Measurements from ENCODE around the gene LRMDA.

LRMDA gene

DNA sequence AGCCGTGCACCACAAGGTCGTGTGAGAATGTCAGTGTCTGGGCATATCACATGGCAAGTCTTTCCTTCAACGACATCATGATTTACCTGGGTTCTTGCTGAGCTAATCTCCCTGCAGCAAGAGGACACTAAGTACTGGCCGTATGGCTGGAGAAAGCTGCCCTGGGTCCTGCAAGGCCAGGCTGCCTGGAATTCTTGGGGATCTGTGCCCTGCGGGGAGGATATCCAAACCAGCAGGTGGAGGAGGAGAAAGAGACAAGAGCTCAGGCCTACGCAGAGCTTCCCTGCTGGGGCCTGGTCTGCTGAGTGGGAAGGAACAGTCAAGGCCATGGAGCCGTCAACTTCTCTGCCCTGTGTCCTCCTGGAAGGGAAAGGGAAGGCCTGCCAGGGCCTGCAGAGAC, 552.6 kb downstream of the LRMDA start:
- Histone ChIP-seq H3K4me3 (ENCODE audit: low read depth, low read length) (no peak overlapping the region), H3K27ac (ENCODE audit: low read depth, low read length) (no peak overlapping the region), H3K27me3 (ENCODE audit: control insufficient read depth, insufficient read depth, low read length) (no peaks in the 10 kb centered on the region), H3K9me3 (ENCODE audit: control insufficient read depth, insufficient read depth, low read depth, low read length) (no peaks in the 10 kb centered on the region), H3K9ac (ENCODE audit: low read length) (no peak overlapping the region), H3K4me1 (ENCODE audit: control insufficient read depth, insufficient read depth, low read length) (peaks cover 5% of the 10 kb centered on the region; the same call in 1 of the 2 replicates), H3K36me3 (ENCODE audit: control insufficient read depth, insufficient read depth, low read length) (no peaks in the 10 kb centered on the region)

DNA sequence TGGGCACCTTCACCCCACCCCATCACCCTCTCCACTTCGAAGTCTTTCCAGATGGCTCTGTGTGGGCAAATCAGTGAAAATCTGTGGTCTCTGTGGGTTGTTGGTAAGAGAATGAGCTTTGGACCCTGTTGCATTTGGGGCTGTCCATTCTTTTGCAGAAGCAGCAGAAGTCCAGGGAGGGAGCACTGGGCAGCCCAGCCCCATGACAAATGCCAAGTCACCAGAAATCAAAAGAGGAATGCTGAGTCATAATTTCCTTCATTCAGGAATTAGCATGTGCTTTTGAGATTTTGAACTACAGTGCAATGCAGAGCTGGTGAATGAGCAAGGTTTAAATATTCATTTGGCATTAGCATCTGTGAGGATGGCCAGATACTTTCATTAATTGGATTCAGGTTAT, 556.2 kb downstream of the LRMDA start:
- H3K27ac ChIP-seq (ENCODE audit: low read depth, low read length), result no peak overlapping the region
- no peak overlapping the region for H3K9ac ChIP-seq (ENCODE audit: low read length)
- H3K4me3 ChIP-seq (ENCODE audit: low read depth, low read length), result no peak overlapping the region
- H3K9me3 ChIP-seq (ENCODE audit: control insufficient read depth, insufficient read depth, low read depth, low read length), result no peaks in the 10 kb centered on the region
- H3K4me1 ChIP-seq (ENCODE audit: control insufficient read depth, insufficient read depth, low read length), result peaks cover 5% of the 10 kb centered on the region; the same call in 1 of the 2 replicates
- H3K36me3 ChIP-seq (ENCODE audit: control insufficient read depth, insufficient read depth, low read length), result no peaks in the 10 kb centered on the region
- no peaks in the 10 kb centered on the region for H3K27me3 ChIP-seq (ENCODE audit: control insufficient read depth, insufficient read depth, low read length)

DNA sequence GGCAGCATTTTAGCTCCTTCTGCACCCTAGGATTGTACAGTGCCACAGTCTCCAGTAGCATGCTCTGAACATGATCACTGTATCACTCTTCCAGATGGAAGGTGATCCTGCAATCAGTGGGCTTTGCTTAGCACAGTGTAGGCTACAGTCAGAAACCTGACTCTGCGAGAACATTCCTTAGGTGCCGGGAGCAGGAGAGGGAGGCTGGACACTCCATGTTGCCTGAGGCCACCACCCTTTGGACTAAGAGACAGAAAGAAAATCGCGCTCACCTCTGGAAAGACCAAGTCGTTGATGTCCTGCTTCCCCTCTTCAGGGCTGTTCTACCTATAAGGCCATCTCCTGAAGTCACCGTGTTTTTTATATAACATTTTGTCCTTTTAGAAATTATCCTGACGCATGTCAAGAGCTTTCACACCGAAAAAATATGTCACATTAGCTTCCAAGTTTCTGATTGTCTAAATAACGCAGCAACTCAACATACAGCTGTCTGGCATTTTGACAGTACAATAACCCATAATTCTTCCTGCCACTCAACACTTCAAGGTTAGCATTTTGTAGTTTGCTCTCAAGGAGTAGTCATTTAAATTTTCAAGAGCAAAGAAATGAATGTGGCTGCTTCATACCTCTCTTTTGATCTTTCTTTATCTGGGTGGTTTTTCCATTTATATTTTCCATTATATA, 563.1 kb downstream of the LRMDA start:
- Histone ChIP-seq H3K27ac (ENCODE audit: low read depth, low read length) (no peak overlapping the region), H3K9ac (ENCODE audit: low read length) (no peak overlapping the region), H3K4me1 (ENCODE audit: control insufficient read depth, insufficient read depth, low read length) (no peaks in the 10 kb centered on the region), H3K36me3 (ENCODE audit: control insufficient read depth, insufficient read depth, low read length) (no peaks in the 10 kb centered on the region), H3K9me3 (ENCODE audit: control insufficient read depth, insufficient read depth, low read depth, low read length) (no peaks in the 10 kb centered on the region), H3K27me3 (ENCODE audit: control insufficient read depth, insufficient read depth, low read length) (no peaks in the 10 kb centered on the region), H3K4me3 (ENCODE audit: low read depth, low read length) (no peak overlapping the region)

DNA sequence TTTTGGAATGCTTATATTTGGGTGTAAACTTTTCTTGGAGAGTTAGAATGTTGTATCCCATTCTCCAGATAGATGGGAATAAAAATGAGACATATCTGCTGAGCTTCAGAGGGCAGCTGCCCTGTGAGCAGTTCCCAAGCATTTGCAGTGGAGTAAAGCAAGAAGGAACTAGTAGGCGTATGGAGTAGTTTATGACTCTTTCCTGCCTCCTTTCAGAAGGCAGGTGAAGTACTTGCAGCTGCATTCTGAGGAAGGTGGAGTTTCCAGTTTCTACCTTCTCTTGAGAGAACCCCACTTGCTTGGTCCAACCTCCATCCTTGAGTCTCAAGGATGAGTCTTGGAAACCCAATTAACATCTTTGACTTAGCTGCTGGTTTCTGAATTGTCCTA, 563.6 kb downstream of the LRMDA start:
- no peaks in the 10 kb centered on the region for H3K9me3 ChIP-seq (ENCODE audit: control insufficient read depth, insufficient read depth, low read depth, low read length)
- H3K4me1 ChIP-seq (ENCODE audit: control insufficient read depth, insufficient read depth, low read length), result no peaks in the 10 kb centered on the region
- no peaks in the 10 kb centered on the region for H3K27me3 ChIP-seq (ENCODE audit: control insufficient read depth, insufficient read depth, low read length)
- H3K9ac ChIP-seq (ENCODE audit: low read length), result no peak overlapping the region
- H3K36me3 ChIP-seq (ENCODE audit: control insufficient read depth, insufficient read depth, low read length), result no peaks in the 10 kb centered on the region
- H3K4me3 ChIP-seq (ENCODE audit: low read depth, low read length), result no peak overlapping the region
- no peak overlapping the region for H3K27ac ChIP-seq (ENCODE audit: low read depth, low read length)

DNA sequence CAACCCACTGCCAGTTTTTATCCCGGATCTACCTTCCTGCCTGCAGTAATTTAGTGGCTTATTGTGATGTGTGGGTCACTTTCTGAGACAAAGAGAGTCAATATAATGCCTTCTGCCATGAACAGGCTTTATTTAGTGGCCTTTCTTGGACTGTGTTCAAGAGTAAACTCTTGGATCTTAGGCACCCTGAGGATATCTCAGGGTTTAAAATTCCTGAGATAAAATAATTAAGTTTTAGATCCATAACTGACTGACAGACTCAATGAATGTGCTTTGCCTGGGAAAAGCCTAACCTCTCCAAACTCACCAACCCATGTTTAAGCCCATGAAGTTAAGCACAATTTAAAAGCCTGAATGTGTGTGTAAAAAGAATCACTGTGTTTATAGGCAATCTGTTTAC, 564.3 kb downstream of the LRMDA start:
- H3K4me3 ChIP-seq (ENCODE audit: low read depth, low read length), result no peak overlapping the region

DNA sequence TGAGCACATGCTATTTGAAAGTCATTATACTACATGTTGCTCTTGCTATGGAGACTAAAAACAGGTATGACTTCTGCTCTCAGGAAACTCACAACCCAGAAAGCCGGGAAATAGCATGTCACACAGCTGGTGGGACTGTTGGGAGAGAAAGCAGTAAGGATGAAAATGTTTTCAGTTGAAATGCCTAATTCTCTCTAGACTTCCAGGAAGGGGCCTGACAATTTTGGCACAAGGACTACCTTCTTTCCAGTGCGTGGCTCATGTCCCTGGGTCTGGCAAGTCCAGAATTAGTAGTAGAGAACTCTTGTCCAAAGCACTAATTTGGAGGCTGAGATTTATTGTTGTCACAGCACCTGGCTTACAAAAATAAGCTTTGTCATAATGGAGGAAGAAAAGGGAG, 567.6 kb downstream of the LRMDA start:
- Histone ChIP-seq H3K9ac (ENCODE audit: low read length) (no peak overlapping the region), H3K4me3 (ENCODE audit: low read depth, low read length) (no peak overlapping the region), H3K27ac (ENCODE audit: low read depth, low read length) (no peak overlapping the region), H3K9me3 (ENCODE audit: control insufficient read depth, insufficient read depth, low read depth, low read length) (no peaks in the 10 kb centered on the region), H3K36me3 (ENCODE audit: control insufficient read depth, insufficient read depth, low read length) (no peaks in the 10 kb centered on the region), H3K27me3 (ENCODE audit: control insufficient read depth, insufficient read depth, low read length) (no peaks in the 10 kb centered on the region), H3K4me1 (ENCODE audit: control insufficient read depth, insufficient read depth, low read length) (peaks cover 6% of the 10 kb centered on the region; the same call in 1 of the 2 replicates)

More for the DNA sequence above, 564.3 kb downstream of the LRMDA start:
- Histone ChIP-seq H3K27me3 (ENCODE audit: control insufficient read depth, insufficient read depth, low read length) (no peaks in the 10 kb centered on the region), H3K36me3 (ENCODE audit: control insufficient read depth, insufficient read depth, low read length) (no peaks in the 10 kb centered on the region), H3K9ac (ENCODE audit: low read length) (no peak overlapping the region), H3K27ac (ENCODE audit: low read depth, low read length) (no peak overlapping the region), H3K4me1 (ENCODE audit: control insufficient read depth, insufficient read depth, low read length) (no peaks in the 10 kb centered on the region), H3K9me3 (ENCODE audit: control insufficient read depth, insufficient read depth, low read depth, low read length) (no peaks in the 10 kb centered on the region)

DNA sequence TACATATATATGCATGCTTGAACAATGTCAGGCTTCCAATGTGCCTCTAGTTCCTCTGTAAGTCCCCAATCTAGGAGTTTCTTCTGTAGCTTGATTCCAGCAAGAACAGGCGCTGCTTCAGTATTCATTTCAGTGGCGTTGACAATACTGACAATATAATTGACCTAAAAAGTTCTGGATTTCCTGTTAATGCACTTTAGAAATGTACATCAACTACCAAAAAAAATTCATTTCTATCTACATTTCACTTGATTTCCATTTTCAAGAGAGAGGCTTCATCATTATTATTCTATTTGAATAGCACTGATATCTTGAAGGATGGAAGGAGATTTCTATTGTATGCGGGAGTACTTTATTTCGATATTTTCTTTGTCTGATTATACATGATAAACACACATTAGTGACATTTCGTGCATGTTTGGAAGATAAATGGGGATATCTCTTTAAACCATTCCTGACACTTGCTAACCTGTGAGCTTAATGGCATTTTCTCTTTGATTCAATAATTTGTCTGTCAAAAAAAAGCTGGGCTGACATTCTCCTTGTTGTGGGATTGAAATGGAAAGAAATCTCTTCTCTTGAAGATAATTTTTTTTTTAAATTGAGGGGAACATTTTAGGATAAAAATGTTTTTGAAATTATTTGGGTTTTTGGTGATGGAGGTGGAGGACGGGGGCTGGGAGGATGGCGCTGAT, 568.2 kb downstream of the LRMDA start:
- Histone ChIP-seq H3K9me3 (ENCODE audit: control insufficient read depth, insufficient read depth, low read depth, low read length) (no peaks in the 10 kb centered on the region), H3K9ac (ENCODE audit: low read length) (no peak overlapping the region), H3K27ac (ENCODE audit: low read depth, low read length) (no peak overlapping the region), H3K4me3 (ENCODE audit: low read depth, low read length) (no peak overlapping the region), H3K27me3 (ENCODE audit: control insufficient read depth, insufficient read depth, low read length) (no peaks in the 10 kb centered on the region), H3K36me3 (ENCODE audit: control insufficient read depth, insufficient read depth, low read length) (no peaks in the 10 kb centered on the region), H3K4me1 (ENCODE audit: control insufficient read depth, insufficient read depth, low read length) (peaks cover 6% of the 10 kb centered on the region; the same call in 1 of the 2 replicates)

DNA sequence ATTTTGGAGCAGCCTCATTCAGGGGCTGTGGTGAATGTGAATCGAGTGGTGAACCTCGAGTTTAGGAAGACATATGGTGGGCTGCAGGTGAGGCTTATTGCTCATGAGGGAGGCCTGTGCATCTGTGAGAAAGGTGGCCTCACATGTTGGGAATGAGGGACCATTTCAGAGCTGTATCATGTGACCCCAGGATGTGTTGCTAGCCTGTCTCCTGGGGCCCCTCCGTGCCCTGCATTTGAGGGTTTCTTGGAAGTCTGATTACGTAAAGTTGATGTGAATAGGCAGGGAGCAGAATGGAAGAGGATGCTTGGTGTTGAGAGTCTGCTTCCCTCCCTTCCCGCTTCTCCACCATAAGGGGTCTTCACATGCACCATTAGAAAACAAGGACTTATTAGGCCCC, 569.1 kb downstream of the LRMDA start:
- Histone ChIP-seq H3K4me3 (ENCODE audit: low read depth, low read length) (no peak overlapping the region), H3K9me3 (ENCODE audit: control insufficient read depth, insufficient read depth, low read depth, low read length) (no peaks in the 10 kb centered on the region), H3K9ac (ENCODE audit: low read length) (no peak overlapping the region), H3K27ac (ENCODE audit: low read depth, low read length) (no peak overlapping the region), H3K4me1 (ENCODE audit: control insufficient read depth, insufficient read depth, low read length) (peaks cover 6% of the 10 kb centered on the region; the same call in 1 of the 2 replicates), H3K36me3 (ENCODE audit: control insufficient read depth, insufficient read depth, low read length) (no peaks in the 10 kb centered on the region), H3K27me3 (ENCODE audit: control insufficient read depth, insufficient read depth, low read length) (no peaks in the 10 kb centered on the region)

DNA sequence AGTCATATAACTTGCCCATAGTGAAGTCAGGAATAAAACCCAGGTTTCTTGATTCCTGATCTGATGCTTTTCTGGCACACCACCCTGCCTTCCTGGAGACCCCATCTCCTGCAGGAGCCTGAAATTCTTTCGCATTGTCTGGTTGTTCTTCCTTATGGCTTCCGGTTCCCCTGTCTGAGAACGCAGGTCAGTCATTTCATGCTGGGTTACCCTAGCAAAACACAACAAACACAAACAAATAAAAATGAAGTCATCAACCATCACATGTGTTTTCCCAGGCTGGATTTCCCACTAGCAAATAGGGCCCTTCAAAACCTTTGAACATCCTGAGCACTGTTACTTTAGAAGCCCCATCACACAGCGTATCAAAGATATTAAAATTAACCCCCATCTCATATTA, 569.6 kb downstream of the LRMDA start:
- H3K36me3 ChIP-seq (ENCODE audit: control insufficient read depth, insufficient read depth, low read length), result no peaks in the 10 kb centered on the region
- H3K9me3 ChIP-seq (ENCODE audit: control insufficient read depth, insufficient read depth, low read depth, low read length), result no peaks in the 10 kb centered on the region
- H3K4me3 ChIP-seq (ENCODE audit: low read depth, low read length), result no peak overlapping the region
- H3K27ac ChIP-seq (ENCODE audit: low read depth, low read length), result no peak overlapping the region
- no peaks in the 10 kb centered on the region for H3K27me3 ChIP-seq (ENCODE audit: control insufficient read depth, insufficient read depth, low read length)
- peaks cover 6% of the 10 kb centered on the region; the same call in 1 of the 2 replicates for H3K4me1 ChIP-seq (ENCODE audit: control insufficient read depth, insufficient read depth, low read length)
- H3K9ac ChIP-seq (ENCODE audit: low read length), result no peak overlapping the region

DNA sequence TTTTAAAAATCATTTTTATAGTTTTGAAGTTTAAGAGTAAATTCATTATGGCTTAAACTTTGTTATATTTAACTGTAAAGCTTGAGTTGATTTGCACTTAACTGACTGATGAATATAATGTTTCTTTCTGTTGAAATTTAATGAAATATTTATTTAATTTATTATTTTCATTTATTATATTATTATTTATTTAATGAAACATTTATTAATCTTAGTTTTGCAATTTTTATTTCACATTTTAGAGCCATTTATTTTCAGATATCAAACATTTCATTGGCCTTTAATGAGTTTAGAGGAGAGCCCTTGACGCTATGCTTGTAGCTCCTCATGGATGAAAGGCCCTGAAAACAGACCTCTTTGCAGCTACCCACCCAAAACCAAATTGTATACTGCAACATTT, 570.0 kb downstream of the LRMDA start:
- H3K27ac ChIP-seq (ENCODE audit: low read depth, low read length), result no peak overlapping the region
- H3K4me1 ChIP-seq (ENCODE audit: control insufficient read depth, insufficient read depth, low read length), result peaks cover 6% of the 10 kb centered on the region; the same call in 1 of the 2 replicates
- H3K4me3 ChIP-seq (ENCODE audit: low read depth, low read length), result no peak overlapping the region
- H3K9me3 ChIP-seq (ENCODE audit: control insufficient read depth, insufficient read depth, low read depth, low read length), result no peaks in the 10 kb centered on the region
- no peaks in the 10 kb centered on the region for H3K36me3 ChIP-seq (ENCODE audit: control insufficient read depth, insufficient read depth, low read length)
- no peaks in the 10 kb centered on the region for H3K27me3 ChIP-seq (ENCODE audit: control insufficient read depth, insufficient read depth, low read length)
- no peak overlapping the region for H3K9ac ChIP-seq (ENCODE audit: low read length)

DNA sequence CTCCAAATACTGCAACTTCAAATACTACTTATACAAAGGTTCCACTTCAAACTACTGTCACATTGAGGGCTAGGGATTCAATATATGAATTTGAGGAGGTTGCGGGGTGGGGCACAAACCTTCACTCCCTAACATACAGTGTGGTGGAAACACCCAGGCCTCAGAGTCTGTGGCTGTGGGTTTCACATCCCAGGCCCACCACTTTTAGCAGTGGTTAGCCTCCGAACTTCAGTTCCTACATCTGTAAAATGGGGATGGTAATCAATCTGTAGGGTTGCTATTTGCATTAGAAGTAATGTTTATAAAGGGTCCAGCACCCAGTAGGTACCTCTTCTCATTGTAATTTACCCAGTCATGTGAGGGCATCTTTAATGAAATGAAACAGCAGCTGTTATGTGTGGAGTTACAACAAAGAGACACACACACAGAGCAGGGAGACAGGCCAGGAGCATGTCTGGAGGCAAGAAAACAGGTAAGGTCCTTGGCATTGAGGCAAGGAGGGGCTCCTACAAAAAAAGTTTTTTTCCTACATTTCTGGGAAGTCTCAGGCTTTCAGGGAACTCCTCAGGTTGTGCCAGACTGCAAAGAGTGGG, 570.9 kb downstream of the LRMDA start:
- H3K27ac ChIP-seq (ENCODE audit: low read depth, low read length), result no peak overlapping the region
- H3K27me3 ChIP-seq (ENCODE audit: control insufficient read depth, insufficient read depth, low read length), result no peaks in the 10 kb centered on the region
- H3K4me3 ChIP-seq (ENCODE audit: low read depth, low read length), result no peak overlapping the region
- H3K9me3 ChIP-seq (ENCODE audit: control insufficient read depth, insufficient read depth, low read depth, low read length), result no peaks in the 10 kb centered on the region
- no peaks in the 10 kb centered on the region for H3K36me3 ChIP-seq (ENCODE audit: control insufficient read depth, insufficient read depth, low read length)
- peaks cover 9% of the 10 kb centered on the region; the same call in 1 of the 2 replicates for H3K4me1 ChIP-seq (ENCODE audit: control insufficient read depth, insufficient read depth, low read length)
- no peak overlapping the region for H3K9ac ChIP-seq (ENCODE audit: low read length)

Measured in HUES6 (cell line).